ENCODE data around the gene CNNM4. TPM values are rescaled to one million over a fixed set of nuclear protein-coding genes. Genes with fewer than 3 reads are reported as not detected.

The CNNM4 gene
- total RNA-seq, 1 experiment from 2014 or later, result 14.0 TPM

DNA sequence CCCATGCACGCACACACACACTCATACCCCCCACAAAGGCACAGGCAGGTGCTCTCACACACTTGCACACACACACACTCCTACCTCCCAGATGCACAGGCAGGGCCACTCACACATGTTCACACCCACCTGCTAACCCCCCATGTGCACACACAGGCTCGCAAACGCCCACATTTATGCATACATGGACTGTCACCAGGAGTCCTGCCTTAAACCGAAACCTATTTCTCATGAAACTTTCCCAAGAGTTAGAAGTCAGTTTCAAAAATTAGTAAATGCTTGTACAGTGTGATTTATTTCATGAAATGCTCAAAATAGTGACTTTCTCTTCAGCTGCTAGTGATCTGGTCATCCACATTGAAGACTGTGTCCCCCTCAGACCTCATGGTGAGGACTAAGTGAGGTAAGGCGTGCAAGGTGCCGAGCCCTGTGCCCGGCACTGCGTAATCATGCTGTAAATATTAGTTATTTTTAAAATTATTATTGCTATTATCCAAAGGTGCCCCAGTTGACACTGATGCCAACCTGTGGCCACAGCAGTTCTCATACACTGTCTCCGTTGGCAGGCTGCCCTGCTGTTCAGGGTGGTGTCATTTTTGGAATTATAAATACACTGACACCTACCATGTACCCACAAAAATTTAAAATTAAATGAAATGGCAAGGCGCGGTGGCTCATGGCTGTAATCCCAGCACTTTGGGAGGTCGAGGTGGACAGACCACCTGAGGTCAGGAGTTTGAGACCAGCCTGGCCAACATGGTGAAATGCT, 12.4 kb downstream of the CNNM4 start:
- Mint-ChIP-seq H3K36me3 (no peaks in the 10 kb centered on the region), H3K27me3 (ENCODE audit: low read depth) (no peaks in the 10 kb centered on the region), H3K4me1 (peaks cover 18% of the 10 kb centered on the region), H3K9me3 (no peaks in the 10 kb centered on the region), H3K27ac (peak overlapping the region; percentile 5), H3K4me3 (no peak overlapping the region)
- CTCF ChIA-PET, result interaction anchor here (1.1 to 2.4 kb wide), 4 partner anchors 11 to 223 kb away, joined by 4 to 36 read pairs (median 6); partner anchors contain the start of genes ANKRD39 and CNNM4
- no peak for DNase-seq (ENCODE audit: low spot score)
- ATAC-seq, result no peak
- POLR2A ChIA-PET, result interaction anchor here (1.4 kb wide), 1 partner anchor 10 kb away, joined by 6 read pairs; no protein-coding TSS in a partner anchor
- TF ChIP-seq NFYB (CRISPR knock-in tag; conservative IDR thresholded peaks at IDR 0.05; ENCODE audit: low read depth) (no peak), ZNF263 (CRISPR knock-in tag; IDR thresholded peaks at IDR 0.05; ENCODE audit: low read depth) (no peak), NFE2L1 (CRISPR knock-in tag; IDR thresholded peaks at IDR 0.05) (no peak), ZNF671 (CRISPR knock-in tag; IDR thresholded peaks at IDR 0.05) (no peak), CREB1 (CRISPR knock-in tag; IDR thresholded peaks at IDR 0.05) (no peak), RORB (CRISPR knock-in tag; IDR thresholded peaks at IDR 0.05) (no peak), ESRRA (CRISPR knock-in tag; IDR thresholded peaks at IDR 0.05; ENCODE audit: borderline replicate concordance) (no peak), IRF2 (CRISPR knock-in tag; IDR thresholded peaks at IDR 0.05; ENCODE audit: borderline replicate concordance, low read depth) (no peak), NR2C2 (CRISPR knock-in tag; IDR thresholded peaks at IDR 0.05) (no peak), ZBTB21 (CRISPR knock-in tag; IDR thresholded peaks at IDR 0.05; ENCODE audit: borderline replicate concordance) (no peak), OVOL2 (CRISPR knock-in tag; IDR thresholded peaks at IDR 0.05; ENCODE audit: borderline replicate concordance) (no peak)
- TF ChIP-seq, protein P1, sequence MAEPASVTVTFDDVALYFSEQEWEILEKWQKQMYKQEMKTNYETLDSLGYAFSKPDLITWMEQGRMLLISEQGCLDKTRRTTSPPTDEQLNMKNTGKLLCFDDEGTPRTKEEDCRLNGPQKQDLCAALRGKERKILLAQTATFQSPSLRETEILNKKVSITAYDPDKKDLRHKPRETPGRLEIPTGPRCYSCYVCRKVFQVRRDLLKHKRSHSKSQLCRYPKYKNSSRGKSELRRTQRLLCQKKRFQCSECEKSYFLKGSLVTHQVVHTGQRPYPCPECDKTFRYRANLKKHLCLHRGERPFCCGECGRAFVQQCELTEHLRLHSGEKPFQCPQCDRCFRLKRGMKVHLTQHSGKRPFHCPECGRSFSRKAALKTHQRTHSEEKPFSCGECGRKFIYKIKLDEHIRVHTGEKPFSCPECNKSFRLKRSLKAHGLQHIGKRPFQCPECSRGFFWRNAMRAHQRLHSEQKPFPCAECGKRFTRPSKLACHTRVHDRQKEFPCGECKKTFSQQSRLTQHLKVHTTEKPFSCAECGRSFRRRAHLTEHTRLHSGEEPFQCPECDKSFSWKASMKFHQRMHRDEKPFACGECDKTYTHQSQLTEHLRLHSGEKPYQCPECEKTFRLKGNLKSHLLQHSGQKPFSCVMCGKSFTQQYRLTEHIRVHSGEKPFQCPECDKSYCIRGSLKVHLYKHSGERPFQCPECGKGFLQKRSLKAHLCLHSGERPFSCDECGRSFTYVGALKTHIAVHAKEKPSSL (CRISPR knock-in tag; conservative IDR thresholded peaks at IDR 0.05), result no peak
- TF ChIP-seq, protein P2, sequence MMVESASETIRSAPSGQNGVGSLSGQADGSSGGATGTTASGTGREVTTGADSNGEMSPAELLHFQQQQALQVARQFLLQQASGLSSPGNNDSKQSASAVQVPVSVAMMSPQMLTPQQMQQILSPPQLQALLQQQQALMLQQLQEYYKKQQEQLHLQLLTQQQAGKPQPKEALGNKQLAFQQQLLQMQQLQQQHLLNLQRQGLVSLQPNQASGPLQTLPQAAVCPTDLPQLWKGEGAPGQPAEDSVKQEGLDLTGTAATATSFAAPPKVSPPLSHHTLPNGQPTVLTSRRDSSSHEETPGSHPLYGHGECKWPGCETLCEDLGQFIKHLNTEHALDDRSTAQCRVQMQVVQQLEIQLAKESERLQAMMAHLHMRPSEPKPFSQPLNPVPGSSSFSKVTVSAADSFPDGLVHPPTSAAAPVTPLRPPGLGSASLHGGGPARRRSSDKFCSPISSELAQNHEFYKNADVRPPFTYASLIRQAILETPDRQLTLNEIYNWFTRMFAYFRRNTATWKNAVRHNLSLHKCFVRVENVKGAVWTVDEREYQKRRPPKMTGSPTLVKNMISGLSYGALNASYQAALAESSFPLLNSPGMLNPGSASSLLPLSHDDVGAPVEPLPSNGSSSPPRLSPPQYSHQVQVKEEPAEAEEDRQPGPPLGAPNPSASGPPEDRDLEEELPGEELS (CRISPR knock-in tag; IDR thresholded peaks at IDR 0.05), result no peak
- TF ChIP-seq, protein P3, sequence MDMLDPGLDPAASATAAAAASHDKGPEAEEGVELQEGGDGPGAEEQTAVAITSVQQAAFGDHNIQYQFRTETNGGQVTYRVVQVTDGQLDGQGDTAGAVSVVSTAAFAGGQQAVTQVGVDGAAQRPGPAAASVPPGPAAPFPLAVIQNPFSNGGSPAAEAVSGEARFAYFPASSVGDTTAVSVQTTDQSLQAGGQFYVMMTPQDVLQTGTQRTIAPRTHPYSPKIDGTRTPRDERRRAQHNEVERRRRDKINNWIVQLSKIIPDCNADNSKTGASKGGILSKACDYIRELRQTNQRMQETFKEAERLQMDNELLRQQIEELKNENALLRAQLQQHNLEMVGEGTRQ (CRISPR knock-in tag; IDR thresholded peaks at IDR 0.05), result no peak
- TF ChIP-seq, protein P4, sequence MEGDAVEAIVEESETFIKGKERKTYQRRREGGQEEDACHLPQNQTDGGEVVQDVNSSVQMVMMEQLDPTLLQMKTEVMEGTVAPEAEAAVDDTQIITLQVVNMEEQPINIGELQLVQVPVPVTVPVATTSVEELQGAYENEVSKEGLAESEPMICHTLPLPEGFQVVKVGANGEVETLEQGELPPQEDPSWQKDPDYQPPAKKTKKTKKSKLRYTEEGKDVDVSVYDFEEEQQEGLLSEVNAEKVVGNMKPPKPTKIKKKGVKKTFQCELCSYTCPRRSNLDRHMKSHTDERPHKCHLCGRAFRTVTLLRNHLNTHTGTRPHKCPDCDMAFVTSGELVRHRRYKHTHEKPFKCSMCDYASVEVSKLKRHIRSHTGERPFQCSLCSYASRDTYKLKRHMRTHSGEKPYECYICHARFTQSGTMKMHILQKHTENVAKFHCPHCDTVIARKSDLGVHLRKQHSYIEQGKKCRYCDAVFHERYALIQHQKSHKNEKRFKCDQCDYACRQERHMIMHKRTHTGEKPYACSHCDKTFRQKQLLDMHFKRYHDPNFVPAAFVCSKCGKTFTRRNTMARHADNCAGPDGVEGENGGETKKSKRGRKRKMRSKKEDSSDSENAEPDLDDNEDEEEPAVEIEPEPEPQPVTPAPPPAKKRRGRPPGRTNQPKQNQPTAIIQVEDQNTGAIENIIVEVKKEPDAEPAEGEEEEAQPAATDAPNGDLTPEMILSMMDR (IDR thresholded peaks at IDR 0.05), result no peak
- TF ChIP-seq, protein P5, sequence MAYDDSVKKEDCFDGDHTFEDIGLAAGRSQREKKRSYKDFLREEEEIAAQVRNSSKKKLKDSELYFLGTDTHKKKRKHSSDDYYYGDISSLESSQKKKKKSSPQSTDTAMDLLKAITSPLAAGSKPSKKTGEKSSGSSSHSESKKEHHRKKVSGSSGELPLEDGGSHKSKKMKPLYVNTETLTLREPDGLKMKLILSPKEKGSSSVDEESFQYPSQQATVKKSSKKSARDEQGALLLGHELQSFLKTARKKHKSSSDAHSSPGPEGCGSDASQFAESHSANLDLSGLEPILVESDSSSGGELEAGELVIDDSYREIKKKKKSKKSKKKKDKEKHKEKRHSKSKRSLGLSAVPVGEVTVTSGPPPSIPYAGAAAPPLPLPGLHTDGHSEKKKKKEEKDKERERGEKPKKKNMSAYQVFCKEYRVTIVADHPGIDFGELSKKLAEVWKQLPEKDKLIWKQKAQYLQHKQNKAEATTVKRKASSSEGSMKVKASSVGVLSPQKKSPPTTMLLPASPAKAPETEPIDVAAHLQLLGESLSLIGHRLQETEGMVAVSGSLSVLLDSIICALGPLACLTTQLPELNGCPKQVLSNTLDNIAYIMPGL (CRISPR knock-in tag; IDR thresholded peaks at IDR 0.05), result no peak
- TF ChIP-seq, protein P6, sequence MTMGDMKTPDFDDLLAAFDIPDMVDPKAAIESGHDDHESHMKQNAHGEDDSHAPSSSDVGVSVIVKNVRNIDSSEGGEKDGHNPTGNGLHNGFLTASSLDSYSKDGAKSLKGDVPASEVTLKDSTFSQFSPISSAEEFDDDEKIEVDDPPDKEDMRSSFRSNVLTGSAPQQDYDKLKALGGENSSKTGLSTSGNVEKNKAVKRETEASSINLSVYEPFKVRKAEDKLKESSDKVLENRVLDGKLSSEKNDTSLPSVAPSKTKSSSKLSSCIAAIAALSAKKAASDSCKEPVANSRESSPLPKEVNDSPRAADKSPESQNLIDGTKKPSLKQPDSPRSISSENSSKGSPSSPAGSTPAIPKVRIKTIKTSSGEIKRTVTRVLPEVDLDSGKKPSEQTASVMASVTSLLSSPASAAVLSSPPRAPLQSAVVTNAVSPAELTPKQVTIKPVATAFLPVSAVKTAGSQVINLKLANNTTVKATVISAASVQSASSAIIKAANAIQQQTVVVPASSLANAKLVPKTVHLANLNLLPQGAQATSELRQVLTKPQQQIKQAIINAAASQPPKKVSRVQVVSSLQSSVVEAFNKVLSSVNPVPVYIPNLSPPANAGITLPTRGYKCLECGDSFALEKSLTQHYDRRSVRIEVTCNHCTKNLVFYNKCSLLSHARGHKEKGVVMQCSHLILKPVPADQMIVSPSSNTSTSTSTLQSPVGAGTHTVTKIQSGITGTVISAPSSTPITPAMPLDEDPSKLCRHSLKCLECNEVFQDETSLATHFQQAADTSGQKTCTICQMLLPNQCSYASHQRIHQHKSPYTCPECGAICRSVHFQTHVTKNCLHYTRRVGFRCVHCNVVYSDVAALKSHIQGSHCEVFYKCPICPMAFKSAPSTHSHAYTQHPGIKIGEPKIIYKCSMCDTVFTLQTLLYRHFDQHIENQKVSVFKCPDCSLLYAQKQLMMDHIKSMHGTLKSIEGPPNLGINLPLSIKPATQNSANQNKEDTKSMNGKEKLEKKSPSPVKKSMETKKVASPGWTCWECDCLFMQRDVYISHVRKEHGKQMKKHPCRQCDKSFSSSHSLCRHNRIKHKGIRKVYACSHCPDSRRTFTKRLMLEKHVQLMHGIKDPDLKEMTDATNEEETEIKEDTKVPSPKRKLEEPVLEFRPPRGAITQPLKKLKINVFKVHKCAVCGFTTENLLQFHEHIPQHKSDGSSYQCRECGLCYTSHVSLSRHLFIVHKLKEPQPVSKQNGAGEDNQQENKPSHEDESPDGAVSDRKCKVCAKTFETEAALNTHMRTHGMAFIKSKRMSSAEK (CRISPR knock-in tag; IDR thresholded peaks at IDR 0.05; ENCODE audit: borderline replicate concordance), result no peak
- TF ChIP-seq, protein P7, sequence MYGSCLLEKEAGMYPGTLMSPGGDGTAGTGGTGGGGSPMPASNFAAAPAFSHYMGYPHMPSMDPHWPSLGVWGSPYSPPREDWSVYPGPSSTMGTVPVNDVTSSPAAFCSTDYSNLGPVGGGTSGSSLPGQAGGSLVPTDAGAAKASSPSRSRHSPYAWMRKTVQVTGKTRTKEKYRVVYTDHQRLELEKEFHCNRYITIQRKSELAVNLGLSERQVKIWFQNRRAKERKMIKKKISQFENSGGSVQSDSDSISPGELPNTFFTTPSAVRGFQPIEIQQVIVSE (CRISPR knock-in tag; IDR thresholded peaks at IDR 0.05; ENCODE audit: borderline replicate concordance), result no peak
- TF ChIP-seq, protein P8, sequence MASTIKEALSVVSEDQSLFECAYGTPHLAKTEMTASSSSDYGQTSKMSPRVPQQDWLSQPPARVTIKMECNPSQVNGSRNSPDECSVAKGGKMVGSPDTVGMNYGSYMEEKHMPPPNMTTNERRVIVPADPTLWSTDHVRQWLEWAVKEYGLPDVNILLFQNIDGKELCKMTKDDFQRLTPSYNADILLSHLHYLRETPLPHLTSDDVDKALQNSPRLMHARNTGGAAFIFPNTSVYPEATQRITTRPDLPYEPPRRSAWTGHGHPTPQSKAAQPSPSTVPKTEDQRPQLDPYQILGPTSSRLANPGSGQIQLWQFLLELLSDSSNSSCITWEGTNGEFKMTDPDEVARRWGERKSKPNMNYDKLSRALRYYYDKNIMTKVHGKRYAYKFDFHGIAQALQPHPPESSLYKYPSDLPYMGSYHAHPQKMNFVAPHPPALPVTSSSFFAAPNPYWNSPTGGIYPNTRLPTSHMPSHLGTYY (CRISPR knock-in tag; IDR thresholded peaks at IDR 0.05), result no peak
- TF ChIP-seq, protein P9, sequence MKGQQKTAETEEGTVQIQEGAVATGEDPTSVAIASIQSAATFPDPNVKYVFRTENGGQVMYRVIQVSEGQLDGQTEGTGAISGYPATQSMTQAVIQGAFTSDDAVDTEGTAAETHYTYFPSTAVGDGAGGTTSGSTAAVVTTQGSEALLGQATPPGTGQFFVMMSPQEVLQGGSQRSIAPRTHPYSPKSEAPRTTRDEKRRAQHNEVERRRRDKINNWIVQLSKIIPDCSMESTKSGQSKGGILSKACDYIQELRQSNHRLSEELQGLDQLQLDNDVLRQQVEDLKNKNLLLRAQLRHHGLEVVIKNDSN (CRISPR knock-in tag; IDR thresholded peaks at IDR 0.05), result no peak

All from WTC11 (cell line).